NB4 (cell line): ENCODE data around the gene SSR1.

ENCODE experiments used
- MYC ChIP-seq: IDR thresholded peaks from 2 replicates; pipeline ENCODE4 v1.6.1; 2011; ENCODE audit warnings: low read depth, low read length
- TF ChIP-seq, protein P1 (sequence below): IDR thresholded peaks from one replicate; pipeline ENCODE4 v1.5.1; 2012; ENCODE audit warnings: low read depth, low read length
- TF ChIP-seq, protein P2 (sequence below): IDR thresholded peaks from 2 replicates; pipeline ENCODE4 v1.6.1; 2011; ENCODE audit warnings: low read depth, low read length

DNA sequence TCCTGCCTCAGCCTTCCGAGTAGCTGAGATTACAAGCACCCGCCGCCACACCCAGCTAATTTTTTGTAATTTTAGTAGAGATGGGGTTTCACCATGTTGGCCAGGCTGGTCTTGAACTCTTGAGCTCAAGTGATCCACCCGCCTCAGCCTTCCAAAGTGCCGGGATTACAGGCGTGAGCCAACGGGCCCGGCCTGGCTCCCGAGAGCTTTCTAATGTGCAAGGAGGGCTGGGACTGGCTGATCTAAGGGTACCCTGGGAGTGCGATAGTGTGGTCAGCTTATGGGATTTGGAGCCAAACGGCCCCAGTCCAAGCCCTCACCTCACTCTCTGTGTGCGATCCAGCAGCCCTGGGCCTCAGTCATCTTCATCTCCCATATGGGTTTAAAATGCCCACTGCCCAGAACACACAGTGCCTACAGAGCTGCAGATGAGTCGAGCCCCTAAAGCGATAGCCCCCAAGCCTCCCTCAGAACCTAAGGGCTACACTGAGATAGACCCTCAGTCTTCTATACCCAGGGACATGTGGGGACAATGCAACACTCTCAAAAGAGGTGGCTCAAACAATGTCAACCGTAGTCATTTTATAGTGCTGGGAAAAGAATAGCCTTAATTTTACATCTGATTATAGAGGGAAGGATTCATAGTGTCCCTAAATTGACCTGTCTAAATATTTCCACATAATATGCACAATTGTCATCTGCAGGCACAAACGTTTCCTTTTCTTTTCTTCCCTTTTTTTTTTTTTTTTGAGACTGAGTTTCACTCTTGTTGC, 50.1 kb downstream of the SSR1 start:
- TF ChIP-seq, protein P1, sequence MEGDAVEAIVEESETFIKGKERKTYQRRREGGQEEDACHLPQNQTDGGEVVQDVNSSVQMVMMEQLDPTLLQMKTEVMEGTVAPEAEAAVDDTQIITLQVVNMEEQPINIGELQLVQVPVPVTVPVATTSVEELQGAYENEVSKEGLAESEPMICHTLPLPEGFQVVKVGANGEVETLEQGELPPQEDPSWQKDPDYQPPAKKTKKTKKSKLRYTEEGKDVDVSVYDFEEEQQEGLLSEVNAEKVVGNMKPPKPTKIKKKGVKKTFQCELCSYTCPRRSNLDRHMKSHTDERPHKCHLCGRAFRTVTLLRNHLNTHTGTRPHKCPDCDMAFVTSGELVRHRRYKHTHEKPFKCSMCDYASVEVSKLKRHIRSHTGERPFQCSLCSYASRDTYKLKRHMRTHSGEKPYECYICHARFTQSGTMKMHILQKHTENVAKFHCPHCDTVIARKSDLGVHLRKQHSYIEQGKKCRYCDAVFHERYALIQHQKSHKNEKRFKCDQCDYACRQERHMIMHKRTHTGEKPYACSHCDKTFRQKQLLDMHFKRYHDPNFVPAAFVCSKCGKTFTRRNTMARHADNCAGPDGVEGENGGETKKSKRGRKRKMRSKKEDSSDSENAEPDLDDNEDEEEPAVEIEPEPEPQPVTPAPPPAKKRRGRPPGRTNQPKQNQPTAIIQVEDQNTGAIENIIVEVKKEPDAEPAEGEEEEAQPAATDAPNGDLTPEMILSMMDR = no peak
- TF ChIP-seq, protein P2, sequence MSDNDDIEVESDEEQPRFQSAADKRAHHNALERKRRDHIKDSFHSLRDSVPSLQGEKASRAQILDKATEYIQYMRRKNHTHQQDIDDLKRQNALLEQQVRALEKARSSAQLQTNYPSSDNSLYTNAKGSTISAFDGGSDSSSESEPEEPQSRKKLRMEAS = no peak
- TF ChIP-seq MYC = no peak
